ENCODE data around the gene CST7. TPM values are rescaled to one million over a fixed set of nuclear protein-coding genes. Genes with fewer than 3 reads are reported as not detected.

CST7 gene
- total and polyA plus RNA-seq, 2 donors (not counting 3 experiments of a cell fraction or from before 2014, with no cell fraction given) = not detected

- BruUV-seq (replicated peaks) = no TSS peak
- DNase-seq (ENCODE audit: low read depth, low spot score) (no peak), FAIRE-seq (no peak)
- TF ChIP-seq POLR2A (IDR thresholded peaks at IDR 0.05; ENCODE audit: low read depth, low read length) (no peak), EZH2 (IDR thresholded peaks at IDR 0.05; ENCODE audit: borderline replicate concordance, low read depth, low read length, severe bottlenecking) (no peak), GATA2 (IDR thresholded peaks at IDR 0.05; ENCODE audit: insufficient read depth, insufficient read length, low read depth, low read length) (no peak), CTCF (IDR thresholded peaks at IDR 0.05; ENCODE audit: extremely low read depth in 1 of 2, insufficient read depth in 1 of 2, low read depth in 1 of 2, low read length in 2 of 2) (no peak), JUN (IDR thresholded peaks at IDR 0.05; ENCODE audit: borderline replicate concordance, insufficient read depth, insufficient read length, low read depth) (no peak), MYC (IDR thresholded peaks at IDR 0.05; ENCODE audit: low read depth, low read length) (no peak), MAX (IDR thresholded peaks at IDR 0.05; ENCODE audit: insufficient read depth, insufficient read length) (no peak), FOS (IDR thresholded peaks at IDR 0.05; ENCODE audit: borderline replicate concordance, insufficient read depth, low read length) (no peak), POLR2AphosphoS5 (IDR thresholded peaks at IDR 0.05; ENCODE audit: insufficient read depth, low read depth, low read length) (no peak)
- intact Hi-C loops (cut with micrococcal nuclease) (no loop called here), dilution Hi-C loops (cut with MboI; ENCODE audit: extremely low pct_ligation_motif_present, low sequenced_read_pairs) (no loop called here)
- Histone ChIP-seq H3K79me2 (ENCODE audit: control insufficient read depth, insufficient read depth, low read length) (no peaks in the 10 kb centered on the region), H3K4me2 (ENCODE audit: insufficient read depth, low read length) (no peak overlapping the region), H3K9me1 (replicated peaks; ENCODE audit: control insufficient read depth, extremely low read depth, insufficient read depth, low read length) (no peaks in the 10 kb centered on the region), H3K36me3 (ENCODE audit: control insufficient read depth in 2 of 2, extremely low read depth in 1 of 2, insufficient read depth in 2 of 2, low read length in 2 of 2) (peaks cover 8 to 20% of the 10 kb centered on the region in 2 experiments), H3K4me1 (ENCODE audit: control insufficient read depth, extremely low read depth, insufficient read depth, low read length) (no peaks in the 10 kb centered on the region), H3K27ac (ENCODE audit: insufficient read depth, low read depth, low read length) (no peak overlapping the region), H4K20me1 (replicated peaks; ENCODE audit: control insufficient read depth, extremely low read depth, insufficient read depth, low read length) (no peaks in the 10 kb centered on the region), H3K4me3 (replicated peaks in 1 of 3; ENCODE audit: insufficient read depth in 1 of 3, low read depth in 1 of 3, low read length in 3 of 3) (no peak overlapping the region), H3K9me3 (replicated peaks; ENCODE audit: control insufficient read depth, insufficient read depth, low read length) (no peaks in the 10 kb centered on the region), H3K27me3 (ENCODE audit: control insufficient read depth in 2 of 2, insufficient read depth in 2 of 2, low read length in 2 of 2) (no peaks in the 10 kb centered on the region), H2AFZ (ENCODE audit: low read depth, low read length) (no peak overlapping the region), H3K9ac (replicated peaks; ENCODE audit: extremely low read depth, insufficient read depth, low read length) (no peak overlapping the region)
- ChIA-PET POLR2A (no interaction called here), CTCF (no interaction called here)
Measured at GRCh38 chr20:24965065-24965919, 16.2 kb downstream of the CST7 start.

Measured in endothelial cell of umbilical vein (primary cell).